Measurements from ENCODE around the gene MYLK4.

MYLK4 gene

DNA sequence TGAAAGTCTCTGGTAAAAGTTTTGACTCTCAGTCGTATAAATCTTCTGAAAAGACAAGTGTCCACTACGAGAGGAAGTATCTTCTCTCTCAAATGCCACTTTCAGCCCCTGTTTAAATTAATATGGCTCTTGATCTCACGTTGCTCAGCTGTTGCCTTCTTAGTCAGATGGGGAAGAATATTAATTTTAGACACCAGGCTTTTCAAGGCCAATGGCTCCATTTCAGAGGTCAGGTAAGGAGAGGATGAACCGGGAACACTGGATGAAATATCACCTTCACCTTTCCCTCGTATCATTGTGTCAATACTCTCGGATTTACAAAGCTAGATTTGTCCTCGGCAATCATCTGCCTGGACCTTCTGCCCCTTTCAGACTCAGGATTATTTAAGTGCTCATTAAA lies at the start of gene MYLK4:
Gene MYLK4, minus strand, starts transcription at position 91 of the 400 bp plus-strand sequence. CDS start 1,628 bp downstream, outside the sequence.
- no peak for DNase-seq

DNA sequence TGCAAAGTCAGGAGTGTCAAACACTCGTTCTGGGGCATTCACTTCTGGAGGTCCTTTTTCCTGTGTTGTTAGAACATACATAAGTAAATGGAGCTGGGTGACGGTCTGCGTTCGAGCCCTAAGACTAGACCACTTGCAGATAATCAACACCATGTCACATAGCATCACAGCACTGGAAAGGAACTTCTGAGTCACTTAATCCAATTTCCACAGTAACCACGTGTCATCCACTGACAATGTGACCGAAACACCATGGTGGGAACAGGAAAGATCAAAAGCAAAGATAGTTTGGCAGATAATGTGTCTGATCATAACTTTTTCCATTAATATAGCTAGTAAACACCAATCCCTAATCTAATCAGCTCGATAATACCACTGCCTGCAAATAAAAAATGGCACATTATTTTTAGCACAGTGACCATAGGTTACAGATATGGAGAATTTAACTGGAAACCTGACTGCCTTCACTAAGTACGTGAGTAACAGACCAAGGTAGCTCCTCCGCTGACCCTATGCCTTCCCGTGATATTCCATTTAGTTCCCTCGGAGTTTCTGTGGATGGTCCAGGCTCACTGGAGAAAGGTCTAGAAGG lies 49.3 kb upstream of the MYLK4 start:
- DNase-seq, result no peak

DNA sequence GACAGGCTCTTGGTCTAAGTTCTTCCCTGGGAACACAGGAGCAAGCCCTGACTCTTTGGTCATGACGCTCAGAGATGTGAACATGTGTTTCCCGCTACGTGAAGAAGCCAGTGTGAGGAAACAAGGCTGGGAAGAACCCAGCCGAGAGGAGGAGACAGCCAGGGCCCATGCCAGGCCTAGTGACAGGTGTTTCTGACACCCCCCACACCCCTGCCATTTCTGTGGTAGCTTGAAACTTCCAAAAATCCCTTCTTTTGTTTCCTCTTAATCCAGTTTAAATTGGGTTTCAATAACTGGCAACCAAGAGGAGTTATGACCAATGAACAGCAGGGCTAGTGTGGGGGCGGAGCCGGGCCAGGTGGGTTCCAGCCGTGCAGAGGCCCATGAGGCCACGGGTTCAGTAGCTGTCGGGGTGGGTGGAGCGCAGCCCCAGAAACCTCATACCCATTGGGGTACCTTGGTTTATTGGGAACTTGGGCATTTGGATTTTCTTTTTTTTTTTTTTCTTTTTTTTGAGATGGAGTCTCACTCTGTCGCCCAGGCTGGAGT lies 47.9 kb upstream of the MYLK4 start:
- DNase-seq, result no peak

DNA sequence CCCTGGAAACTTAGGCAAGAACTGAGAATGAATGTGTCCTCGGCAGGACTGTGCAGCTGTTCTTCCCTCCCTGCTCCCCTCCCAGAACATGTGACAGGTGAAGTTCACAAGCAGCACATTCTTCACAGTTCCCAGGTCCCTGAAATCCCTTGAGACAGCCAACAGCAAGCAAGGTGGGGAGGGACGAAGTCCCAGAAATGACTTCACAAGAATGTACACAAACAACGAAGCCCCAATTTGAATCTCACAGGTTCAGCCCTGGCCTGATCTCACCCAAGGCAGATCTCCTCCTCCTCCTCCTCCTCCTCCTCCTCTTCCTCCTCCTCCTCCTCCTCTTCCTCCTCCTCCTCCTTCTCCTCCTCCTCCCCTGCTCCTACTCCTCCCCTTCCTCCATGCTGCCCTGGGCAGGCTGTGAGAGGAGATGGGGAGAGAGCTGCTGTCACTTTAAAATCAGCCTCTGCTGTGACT lies 46.9 kb upstream of the MYLK4 start:
- no peak for DNase-seq

DNA sequence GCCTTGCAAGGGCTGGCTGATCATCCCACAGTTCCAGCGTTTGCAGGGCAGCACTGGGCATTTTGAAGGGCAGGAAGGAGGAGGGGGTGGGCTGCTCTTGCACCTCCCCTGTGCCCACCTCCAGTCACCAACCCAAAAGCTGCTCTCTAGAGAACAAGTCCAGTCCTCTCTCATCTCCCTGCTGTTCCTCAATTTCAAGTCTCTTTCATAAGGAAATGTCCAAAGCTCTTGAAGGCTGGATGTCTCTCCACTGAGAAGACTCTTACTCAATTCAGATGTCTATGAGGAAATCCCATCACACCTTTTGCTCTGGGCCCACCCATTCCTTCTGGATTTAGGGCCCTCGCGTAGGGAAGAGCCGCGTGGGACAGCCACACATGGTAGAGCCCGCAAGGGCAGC lies 46.1 kb upstream of the MYLK4 start:
- DNase-seq, result no peak

DNA sequence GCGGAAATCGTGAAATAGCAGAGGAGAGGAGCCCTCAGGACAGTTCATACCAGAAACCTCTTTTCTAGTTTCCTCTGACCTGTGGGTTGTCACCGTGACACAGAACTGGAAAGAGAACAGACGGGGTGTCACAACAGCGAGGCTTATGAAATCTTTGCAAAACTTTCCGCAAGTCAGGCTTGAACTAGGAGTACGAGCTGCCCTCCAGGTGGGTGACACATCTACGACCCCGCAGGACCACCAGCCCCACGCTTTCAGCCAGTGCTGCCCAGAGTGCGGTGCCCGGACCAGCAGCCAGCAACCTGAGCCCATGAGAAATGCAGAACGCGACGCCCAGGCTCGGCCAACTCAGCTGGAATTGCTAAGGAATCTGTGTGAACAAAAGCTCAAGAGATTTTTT lies 45.2 kb upstream of the MYLK4 start:
- DNase-seq, result no peak

DNA sequence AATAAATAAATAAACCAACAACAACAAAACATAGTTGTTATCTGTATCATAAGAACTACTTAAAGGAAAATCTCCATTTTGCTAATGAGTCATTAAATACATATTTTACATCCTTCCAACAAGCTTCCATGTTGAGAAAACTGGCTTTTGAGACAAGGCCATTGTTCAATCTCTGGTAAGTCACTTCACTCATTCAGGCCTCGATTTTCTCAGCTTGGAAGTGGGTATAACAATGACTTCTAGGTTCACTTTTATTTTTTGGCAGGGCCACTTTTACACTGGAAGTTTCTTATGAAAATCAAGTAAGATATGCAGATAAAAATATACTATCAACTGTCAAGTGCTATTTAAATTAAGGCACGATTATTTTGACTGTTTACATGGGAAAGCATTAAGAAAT lies 44.4 kb upstream of the MYLK4 start:
- DNase-seq, result no peak

DNA sequence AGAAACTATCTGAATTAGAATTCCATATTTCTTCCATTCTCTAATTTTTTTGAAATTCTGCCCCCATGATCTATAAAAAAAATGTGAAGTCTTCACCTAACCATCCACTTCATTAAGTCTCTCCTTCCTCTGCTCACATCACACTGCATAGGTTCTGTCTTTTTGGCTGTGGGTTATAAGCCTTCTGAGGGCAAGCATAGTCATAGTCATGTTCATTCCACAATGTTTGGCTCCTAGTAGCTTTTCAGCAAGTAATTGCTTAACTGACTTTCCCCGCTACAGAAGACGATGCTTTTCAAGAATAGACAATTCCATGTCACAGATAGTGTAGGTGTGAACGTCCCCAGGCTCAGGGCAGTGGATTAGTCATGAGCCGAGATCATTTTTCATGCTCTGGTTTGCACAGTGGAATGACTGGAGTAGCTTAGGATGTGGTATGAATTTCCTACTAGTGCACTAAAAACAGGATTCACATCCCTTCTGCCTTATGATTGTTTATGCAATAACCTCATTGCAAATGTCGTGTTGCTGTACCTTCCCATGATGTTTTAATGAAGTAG lies 43.5 kb upstream of the MYLK4 start:
- no peak for DNase-seq

DNA sequence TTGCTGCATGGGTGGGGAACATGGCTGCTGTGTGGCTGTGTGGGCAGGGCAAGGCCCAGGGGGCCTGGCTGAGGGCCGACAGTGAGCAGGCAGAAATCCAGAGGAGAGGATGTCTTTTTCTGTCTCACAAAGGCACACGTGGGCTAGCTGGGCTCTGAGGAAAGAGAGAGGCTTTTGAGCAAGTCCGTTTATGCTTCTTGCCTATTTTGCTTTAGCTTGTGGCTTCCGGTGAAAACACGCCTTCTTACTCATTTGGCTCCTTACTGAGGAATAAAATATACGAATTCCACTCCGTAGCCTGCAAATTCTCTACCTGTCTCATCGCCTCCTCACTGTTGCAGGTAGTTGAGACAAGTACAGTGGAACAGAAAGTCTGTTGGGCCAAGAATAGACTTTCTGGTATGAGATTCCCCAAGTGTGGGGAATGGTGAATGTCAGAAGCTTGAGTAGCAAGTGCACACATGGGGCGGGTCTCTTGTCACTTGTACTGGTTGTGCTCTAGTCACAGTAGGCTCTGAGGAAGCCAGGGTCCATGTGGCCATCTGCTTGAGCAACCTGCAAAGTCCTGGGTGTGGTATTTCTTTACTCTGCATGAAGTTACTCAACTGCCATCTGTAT lies 42.9 kb upstream of the MYLK4 start:
- DNase-seq, result no peak

DNA sequence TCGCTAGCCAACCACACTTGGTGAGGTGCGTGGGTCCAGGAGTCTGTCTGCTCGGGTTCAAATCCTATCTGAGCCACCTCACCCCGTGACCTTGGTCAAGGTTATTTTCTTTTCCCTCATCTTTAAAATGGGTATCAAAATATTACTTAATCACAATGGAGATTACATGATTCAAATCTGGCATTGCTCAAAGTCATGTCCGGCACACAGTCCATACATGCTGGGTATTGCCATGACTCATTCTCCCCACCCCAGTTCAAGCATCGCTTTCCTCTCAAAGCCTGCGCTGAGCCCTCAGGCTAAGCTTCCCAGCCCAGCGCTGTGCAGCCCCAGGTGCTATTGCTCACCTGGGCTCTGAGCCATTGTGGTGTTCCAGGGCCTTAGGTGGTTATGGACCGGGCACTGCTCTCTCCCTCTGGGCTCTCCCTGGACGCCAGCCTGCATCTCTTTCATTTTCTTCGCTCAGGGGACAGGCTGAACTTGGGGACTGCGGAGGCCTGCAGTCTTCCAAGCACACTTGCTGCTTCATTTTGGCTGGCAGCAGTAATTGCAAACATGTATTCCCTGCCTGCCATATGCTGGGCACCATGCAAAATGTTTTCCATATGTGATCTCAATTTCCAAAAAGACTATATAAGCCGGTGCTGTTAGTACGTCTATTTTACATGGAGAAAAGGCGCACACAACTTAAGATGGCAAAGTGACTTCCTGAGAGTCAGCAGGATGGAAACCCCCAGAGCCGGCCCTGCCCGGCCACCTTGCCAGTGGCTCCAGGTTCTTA lies 41.8 kb upstream of the MYLK4 start:
- DNase-seq, result no peak

DNA sequence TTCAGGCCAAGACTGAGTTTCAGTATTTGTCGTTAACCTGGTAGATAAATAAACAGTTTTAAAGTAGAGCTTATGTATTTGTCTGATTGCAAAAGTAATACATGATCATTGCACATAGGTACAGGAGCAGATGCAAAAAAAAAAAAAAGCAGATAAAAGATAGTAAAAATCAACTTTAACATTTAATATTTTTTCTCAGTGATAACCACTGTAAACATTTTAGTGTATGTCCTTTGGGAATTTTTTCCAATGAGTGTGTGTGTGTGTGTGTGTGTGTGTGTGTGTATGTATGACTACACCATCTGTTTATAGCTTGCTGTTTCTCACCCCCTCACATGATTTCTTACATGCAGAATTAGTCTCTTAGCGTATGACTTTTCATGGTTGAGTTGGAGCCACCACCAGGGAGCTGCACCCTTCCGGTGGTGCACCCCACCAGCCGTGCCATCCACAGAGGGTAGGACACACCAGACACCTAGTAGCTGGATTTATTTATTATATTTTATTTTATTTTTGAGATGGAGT lies 40.8 kb upstream of the MYLK4 start:
- no peak for DNase-seq

DNA sequence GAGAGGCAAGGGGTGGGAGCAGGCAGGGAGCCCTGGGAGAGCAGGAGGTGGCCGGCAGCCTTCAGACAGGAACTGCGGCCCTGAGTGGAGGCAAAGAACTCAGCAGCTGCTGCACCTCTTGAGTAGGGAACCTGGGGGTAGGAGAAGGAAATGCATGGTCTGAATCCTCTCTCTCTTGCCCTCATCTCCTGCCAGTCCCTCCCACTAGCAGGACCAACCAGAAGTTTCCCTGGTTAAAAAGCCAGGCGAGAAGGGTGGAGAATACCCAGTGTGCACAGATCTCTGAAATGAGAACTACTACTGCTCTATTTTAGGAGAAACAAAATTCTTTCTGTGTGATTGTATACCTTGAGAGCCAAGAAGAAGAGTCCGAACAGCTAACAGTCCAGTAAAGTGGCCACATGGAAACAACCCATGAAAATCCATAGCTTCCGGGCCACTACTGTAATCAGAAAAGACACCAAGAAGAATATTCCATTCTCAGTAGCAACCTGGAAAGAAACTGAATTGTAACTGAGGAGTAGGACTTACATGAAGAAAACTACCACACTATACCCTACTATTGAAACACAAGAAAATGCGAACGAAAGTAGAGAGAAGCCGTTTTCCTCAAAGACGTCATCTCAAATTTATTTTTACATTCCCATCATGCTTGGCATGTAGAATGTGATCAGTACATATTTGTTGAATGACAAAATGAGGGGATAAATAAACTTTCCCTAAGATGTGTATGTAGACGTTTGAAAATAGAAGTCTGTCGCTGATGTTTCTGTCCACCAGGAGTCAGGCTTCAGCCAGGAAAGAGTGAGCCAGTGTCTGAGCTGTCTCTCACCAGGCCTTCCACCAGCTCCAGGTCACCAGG lies 40.1 kb upstream of the MYLK4 start:
- peak; percentile 38 for DNase-seq

DNA sequence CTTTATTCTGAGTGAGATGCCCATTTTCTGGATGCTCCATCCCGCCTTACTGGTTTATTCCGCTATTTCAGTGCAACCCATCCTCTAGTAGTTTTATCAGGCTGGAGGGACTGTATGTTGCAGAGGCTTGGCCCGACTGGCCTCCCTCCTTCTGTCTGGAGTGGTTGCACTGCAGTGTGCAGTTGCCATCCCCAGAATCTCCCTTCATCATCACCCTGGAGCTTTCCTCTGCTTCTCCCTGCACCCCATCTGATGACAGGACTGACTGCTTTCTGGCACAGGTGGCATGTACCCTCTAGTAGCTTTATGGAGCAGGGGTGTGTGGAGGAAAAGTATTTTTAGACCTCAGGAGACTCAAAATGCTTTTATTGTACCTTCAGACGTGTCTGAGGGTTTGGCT lies 35.5 kb upstream of the MYLK4 start:
- no peak for DNase-seq

DNA sequence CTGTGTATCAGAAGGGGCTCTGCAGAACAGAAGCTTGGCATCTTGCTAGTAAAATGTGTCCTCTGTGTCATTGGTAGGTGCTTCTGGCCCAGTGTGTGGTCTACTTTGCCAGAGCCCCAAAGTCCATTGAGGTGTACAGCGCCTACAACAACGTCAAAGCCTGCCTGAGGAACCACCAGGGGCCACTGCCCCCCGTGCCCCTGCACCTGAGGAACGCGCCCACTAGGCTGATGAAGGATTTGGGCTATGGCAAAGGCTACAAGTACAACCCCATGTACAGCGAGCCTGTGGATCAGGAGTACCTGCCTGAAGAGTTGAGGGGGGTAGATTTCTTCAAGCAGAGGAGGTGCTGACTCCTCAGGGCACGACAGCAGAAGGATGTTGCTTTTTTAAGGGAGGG lies 34.2 kb upstream of the MYLK4 start:
- DNase-seq, result no peak

DNA sequence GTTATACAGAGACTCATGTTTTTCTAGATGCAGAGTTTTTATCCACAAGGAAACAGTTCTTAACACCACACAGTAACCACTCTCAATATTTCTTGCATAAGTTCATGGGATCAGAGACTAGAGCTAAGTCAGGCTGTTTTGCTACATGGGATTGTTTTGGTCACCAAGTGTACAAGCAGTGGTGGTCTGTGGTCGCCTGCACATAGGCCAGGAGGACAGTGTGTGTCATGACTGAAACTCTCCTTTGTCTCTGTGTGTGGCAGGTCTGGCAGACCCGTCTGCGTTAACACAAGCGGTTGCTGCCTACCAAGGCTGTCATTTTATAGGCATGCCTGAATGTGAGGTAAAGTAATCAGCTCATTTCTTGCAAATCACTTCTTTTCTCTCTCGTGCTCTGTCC lies 33.3 kb upstream of the MYLK4 start:
- no peak for DNase-seq

DNA sequence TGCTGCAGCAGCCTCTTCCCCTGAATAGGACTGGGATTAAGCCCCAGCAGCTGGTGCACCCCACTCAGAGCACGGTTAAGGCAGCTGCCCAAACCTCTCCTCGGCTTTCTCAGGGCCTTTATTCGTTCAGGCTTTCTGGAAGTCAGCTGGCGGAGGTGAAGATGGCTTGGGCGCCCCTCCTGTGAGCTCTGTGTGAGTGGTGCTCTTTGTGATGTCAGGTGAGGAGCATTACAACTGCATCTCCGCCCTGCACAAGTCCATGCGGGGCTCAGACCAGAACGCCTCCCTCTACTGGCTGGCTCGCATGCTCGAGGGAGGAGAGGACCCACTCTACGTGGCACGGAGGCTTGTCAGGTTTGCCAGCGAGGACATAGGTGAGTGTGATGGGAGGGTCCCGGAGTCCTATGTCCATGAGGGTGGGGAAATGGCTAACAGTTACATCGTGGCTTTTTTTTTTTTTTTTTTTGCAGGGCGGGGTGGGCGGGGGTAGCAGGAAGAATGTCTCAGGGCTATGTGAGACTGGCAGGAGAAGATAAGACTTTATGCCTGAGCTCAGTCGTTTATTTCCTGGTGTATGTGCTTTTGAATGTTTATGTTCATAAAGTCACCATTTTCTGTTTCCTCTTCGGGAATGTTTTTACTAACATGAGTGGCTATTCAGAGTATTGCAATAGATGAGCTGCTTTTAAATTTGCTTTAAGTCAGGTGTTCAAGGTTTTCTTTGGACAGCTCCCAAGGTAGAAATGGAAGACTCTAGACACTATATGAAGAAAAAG lies 32.7 kb upstream of the MYLK4 start:
- no peak for DNase-seq

DNA sequence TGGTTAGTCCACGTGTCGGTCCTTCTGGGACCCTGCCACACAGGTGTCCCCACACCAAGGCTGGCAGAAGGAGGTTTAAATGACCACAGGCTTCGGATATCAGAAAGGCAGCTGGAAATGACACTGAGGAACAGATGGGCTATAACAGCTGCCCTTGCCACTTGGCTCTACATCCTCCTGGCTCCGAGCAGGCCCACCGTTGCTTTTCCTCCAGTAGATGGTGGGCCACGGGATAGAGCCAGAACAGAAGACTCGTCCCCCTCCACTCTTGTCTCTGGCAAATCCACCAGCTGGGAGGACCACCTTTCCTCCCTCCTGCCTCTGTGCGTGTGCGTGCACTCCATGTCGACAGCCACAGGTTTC lies 32.1 kb upstream of the MYLK4 start:
- no peak for DNase-seq

DNA sequence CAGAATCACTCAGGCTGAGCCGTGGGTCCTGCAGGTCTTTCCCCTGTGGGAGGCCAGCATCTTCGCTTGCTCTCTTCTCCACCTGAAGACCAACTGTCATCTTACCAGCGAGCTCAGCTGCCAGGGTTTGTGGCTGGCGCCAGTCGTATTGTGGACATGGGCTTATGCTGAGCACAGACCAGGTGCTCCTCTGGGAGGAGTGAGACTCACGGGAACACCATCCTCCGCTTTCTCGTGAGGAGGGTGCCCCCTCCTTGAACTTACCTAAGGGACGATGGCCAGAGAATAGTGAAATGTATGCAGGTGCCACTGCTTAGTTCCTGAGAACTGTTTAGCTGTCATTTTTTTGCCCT lies 31.6 kb upstream of the MYLK4 start:
- no peak for DNase-seq

DNA sequence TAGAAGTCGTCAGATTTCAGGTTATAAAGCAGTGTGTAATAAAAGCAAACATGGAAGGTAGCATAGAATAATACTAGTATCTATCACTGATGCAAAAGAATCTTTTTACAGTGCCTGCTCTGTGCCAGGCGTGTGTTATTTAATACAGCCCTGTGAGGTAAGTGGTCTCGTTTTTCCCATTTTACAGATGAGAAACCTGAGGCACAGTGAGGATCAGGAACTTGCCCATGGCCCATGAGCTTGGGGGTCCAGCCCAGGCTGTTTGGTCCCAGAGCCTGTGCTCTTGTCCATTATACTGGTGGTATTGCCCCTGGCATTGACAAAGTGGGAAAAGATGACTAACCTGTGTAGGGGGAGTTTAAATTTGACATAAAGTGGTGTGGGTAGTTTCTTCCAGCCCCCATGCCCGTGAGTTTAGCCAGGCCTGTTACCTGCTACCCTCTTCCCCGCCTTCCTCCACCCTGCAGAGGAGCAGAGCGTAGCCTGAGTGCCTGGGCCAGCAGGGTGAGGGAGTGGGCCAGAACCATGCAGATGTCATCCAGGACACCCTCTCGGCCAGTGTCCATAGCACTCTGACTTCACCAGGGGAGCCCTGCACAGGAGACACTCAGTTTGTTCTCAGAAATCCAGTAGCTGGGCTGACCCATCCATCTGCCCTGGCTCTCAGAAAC lies 31.1 kb upstream of the MYLK4 start:
- no peak for DNase-seq

DNA sequence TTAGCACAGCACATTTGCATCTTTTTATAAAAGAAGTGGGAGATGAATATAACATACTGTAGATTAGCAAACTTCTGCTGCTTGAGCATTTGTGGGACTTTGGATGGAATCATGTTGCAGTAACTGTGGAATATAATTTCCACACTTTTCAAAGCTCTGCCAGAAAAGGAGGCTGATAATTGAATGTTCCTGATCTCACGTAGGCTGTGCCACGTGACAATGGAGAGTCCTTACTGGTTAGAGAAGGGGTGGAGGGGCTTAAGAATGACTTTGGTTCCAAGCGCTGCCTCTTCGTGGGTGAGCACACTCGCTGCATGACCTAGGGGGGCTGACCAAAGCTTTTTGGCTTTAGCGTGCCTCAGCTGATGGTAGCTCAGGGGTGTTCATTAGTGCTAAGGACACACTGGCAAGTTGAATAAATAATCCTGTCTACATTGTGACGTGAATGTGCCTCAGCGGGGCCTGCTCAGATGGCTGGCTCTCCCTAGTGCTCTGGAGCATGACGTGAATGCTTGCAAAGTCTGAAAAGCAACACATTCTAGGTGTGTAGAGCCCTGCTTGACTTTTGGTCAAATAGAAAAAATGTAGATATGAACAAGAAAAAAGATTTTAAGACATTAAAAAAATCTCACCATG lies 29.5 kb upstream of the MYLK4 start:
- DNase-seq, result no peak

DNA sequence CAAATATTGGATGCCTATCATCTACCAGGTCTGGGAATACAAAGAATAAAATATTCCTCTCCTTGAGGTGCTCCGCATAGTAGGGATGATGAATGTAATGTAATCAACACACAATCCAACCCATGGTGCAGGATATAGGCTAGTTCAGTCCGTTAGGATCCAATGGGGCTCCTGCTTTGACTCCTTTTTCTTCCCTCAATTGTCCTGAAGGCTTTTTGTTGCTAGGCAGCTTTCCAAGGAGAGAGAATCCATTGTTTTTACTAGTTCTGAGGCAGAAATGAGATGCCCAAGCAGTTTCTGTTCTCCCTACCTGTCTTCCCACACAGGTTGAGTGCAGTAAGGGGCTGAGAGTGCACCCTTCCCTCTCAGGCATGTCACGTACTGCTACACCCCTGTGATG lies 26.5 kb upstream of the MYLK4 start:
- DNase-seq, result no peak
